Measurements from ENCODE around the gene SLC38A10. TPM values are rescaled to one million over a fixed set of nuclear protein-coding genes. Genes with fewer than 3 reads are reported as not detected.
A peak's percentile ranks its signal among the peaks of the same experiment; 100 is the strongest.

Gene SLC38A10
- total and polyA plus RNA-seq, 2 of the 13 experiments (the other 11 are each of a cell fraction or from before 2014, with no cell fraction given): 23.4 to 55.8 TPM

- TF ChIP-seq IRX3 (CRISPR knock-in tag; IDR thresholded peaks at IDR 0.05; ENCODE audit: borderline replicate concordance, low read depth): peak; percentile 93
- TF ChIP-seq ZGPAT (CRISPR knock-in tag; IDR thresholded peaks at IDR 0.05): peak; percentile 91
- peak; percentile 70; the same call in 1 of the 2 replicates for TF ChIP-seq CCDC6 (CRISPR knock-in tag; IDR thresholded peaks at IDR 0.05)
- peak; percentile 76 for TF ChIP-seq PHF8 (CRISPR knock-in tag; IDR thresholded peaks at IDR 0.05)
- TF ChIP-seq ZNF598 (CRISPR knock-in tag; IDR thresholded peaks at IDR 0.05; ENCODE audit: borderline replicate concordance): no peak
- no peak for TF ChIP-seq ZFP36 (IDR thresholded peaks at IDR 0.05; ENCODE audit: borderline replicate concordance, low read depth, low read length, partially characterized antibody)
- TF ChIP-seq EED (CRISPR knock-in tag; IDR thresholded peaks at IDR 0.05): no peak
- TF ChIP-seq GFI1 (CRISPR knock-in tag; IDR thresholded peaks at IDR 0.05; ENCODE audit: borderline replicate concordance): peak; percentile 31; the same call in 1 of the 2 replicates
- TF ChIP-seq HOXD1 (CRISPR knock-in tag; IDR thresholded peaks at IDR 0.05): 0 out of 2 replicates have a peak, but pooled peaks have one; percentile 76
- TF ChIP-seq GZF1 (CRISPR knock-in tag; IDR thresholded peaks at IDR 0.05): no peak
- no peak for TF ChIP-seq EZH2 (conservative IDR thresholded peaks at IDR 0.05; ENCODE audit: low read depth, low read length)
- TF ChIP-seq KDM6A (CRISPR knock-in tag; IDR thresholded peaks at IDR 0.05; ENCODE audit: low read depth): no peak
- TF ChIP-seq ZNF121 (CRISPR knock-in tag; IDR thresholded peaks at IDR 0.05): no peak
- no peak; the same call in 1 of the 2 replicates for TF ChIP-seq ZZZ3 (CRISPR knock-in tag; IDR thresholded peaks at IDR 0.05; ENCODE audit: borderline replicate concordance)
- TF ChIP-seq ZNF296 (CRISPR knock-in tag; conservative IDR thresholded peaks at IDR 0.05): 0 out of 2 replicates have a peak, but pooled peaks have one; percentile 67
- TF ChIP-seq, protein P1, sequence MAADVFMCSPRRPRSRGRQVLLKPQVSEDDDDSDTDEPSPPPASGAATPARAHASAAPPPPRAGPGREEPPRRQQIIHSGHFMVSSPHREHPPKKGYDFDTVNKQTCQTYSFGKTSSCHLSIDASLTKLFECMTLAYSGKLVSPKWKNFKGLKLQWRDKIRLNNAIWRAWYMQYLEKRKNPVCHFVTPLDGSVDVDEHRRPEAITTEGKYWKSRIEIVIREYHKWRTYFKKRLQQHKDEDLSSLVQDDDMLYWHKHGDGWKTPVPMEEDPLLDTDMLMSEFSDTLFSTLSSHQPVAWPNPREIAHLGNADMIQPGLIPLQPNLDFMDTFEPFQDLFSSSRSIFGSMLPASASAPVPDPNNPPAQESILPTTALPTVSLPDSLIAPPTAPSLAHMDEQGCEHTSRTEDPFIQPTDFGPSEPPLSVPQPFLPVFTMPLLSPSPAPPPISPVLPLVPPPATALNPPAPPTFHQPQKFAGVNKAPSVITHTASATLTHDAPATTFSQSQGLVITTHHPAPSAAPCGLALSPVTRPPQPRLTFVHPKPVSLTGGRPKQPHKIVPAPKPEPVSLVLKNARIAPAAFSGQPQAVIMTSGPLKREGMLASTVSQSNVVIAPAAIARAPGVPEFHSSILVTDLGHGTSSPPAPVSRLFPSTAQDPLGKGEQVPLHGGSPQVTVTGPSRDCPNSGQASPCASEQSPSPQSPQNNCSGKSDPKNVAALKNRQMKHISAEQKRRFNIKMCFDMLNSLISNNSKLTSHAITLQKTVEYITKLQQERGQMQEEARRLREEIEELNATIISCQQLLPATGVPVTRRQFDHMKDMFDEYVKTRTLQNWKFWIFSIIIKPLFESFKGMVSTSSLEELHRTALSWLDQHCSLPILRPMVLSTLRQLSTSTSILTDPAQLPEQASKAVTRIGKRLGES (CRISPR knock-in tag; IDR thresholded peaks at IDR 0.05; ENCODE audit: borderline replicate concordance): no peak
- TF ChIP-seq, protein P2, sequence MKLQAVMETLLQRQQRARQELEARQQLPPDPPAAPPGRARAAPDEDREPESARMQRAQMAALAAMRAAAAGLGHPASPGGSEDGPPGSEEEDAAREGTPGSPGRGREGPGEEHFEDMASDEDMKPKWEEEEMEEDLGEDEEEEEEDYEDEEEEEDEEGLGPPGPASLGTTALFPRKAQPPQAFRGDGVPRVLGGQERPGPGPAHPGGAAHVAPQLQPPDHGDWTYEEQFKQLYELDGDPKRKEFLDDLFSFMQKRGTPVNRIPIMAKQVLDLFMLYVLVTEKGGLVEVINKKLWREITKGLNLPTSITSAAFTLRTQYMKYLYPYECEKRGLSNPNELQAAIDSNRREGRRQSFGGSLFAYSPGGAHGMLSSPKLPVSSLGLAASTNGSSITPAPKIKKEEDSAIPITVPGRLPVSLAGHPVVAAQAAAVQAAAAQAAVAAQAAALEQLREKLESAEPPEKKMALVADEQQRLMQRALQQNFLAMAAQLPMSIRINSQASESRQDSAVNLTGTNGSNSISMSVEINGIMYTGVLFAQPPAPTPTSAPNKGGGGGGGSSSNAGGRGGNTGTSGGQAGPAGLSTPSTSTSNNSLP (IDR thresholded peaks at IDR 0.05; ENCODE audit: low read depth, low read length): no peak
- no peak for TF ChIP-seq CC2D1A (CRISPR knock-in tag; IDR thresholded peaks at IDR 0.05)
- TF ChIP-seq SP5 (CRISPR knock-in tag; IDR thresholded peaks at IDR 0.05; ENCODE audit: borderline replicate concordance, low read depth): peak; percentile 87
- TF ChIP-seq, protein P3, sequence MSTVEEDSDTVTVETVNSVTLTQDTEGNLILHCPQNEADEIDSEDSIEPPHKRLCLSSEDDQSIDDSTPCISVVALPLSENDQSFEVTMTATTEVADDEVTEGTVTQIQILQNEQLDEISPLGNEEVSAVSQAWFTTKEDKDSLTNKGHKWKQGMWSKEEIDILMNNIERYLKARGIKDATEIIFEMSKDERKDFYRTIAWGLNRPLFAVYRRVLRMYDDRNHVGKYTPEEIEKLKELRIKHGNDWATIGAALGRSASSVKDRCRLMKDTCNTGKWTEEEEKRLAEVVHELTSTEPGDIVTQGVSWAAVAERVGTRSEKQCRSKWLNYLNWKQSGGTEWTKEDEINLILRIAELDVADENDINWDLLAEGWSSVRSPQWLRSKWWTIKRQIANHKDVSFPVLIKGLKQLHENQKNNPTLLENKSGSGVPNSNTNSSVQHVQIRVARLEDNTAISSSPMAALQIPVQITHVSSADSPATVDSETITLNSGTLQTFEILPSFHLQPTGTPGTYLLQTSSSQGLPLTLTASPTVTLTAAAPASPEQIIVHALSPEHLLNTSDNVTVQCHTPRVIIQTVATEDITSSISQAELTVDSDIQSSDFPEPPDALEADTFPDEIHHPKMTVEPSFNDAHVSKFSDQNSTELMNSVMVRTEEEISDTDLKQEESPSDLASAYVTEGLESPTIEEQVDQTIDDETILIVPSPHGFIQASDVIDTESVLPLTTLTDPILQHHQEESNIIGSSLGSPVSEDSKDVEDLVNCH (CRISPR knock-in tag; IDR thresholded peaks at IDR 0.05): 0 out of 2 replicates have a peak, but pooled peaks have one; percentile 62
- TF ChIP-seq XRCC5 (optimal IDR thresholded peaks at IDR 0.05; ENCODE audit: low read length): no peak
These were observed 72.0 kb downstream of the SLC38A10 start, which contains the start of gene CEP131 (continued) for GRCh38 chr17:81222906-81223761.

Measured in HepG2 (cell line).